Neural crest cell (in vitro differentiated cells): ENCODE data around the gene LIN28A. TPM values are rescaled to one million over a fixed set of nuclear protein-coding genes. Genes with fewer than 3 reads are reported as not detected.
A peak's percentile ranks its signal among the peaks of the same experiment; 100 is the strongest.

Source experiments
- DNase-seq: peaks from one replicate; pipeline ENCODE4 v3.0.0; 2021; ENCODE audit warnings: low read depth, mixed read lengths, low spot score
- H3K27ac Mint-ChIP-seq: one replicate; pipeline ENCODE4 v1.8.0; 2021; ENCODE audit warnings: mild to moderate bottlenecking, mixed read lengths; ENCODE audit not compliant: unreplicated experiment
- H3K27me3 Mint-ChIP-seq: 2 replicates; pipeline ENCODE4 v1.8.0; 2021; ENCODE audit warnings: low read depth, mild to moderate bottlenecking, mixed read lengths
- H3K36me3 Mint-ChIP-seq: 2 replicates; pipeline ENCODE4 v1.8.0; 2021; ENCODE audit warnings: low read depth, mild to moderate bottlenecking, mixed read lengths
- H3K4me1 Mint-ChIP-seq: 2 replicates; pipeline ENCODE4 v1.8.0; 2021; ENCODE audit warnings: mixed read lengths
- H3K4me3 Mint-ChIP-seq: one replicate; pipeline ENCODE4 v1.8.0; 2021; ENCODE audit warnings: mild to moderate bottlenecking, mixed read lengths
- H3K9me3 Mint-ChIP-seq: 2 replicates; pipeline ENCODE4 v1.8.0; 2021; ENCODE audit warnings: mixed read lengths
- total RNA-seq: library from RNA; stranded (reverse); gene quantifications from 2 replicates; pipeline ENCODE4 v1.2.1, GENCODE V29; 2021
- TF ChIP-seq, protein P1 (sequence below): fragments of 200-600 bp; sonication (generic); conservative IDR thresholded peaks from 2 replicates; pipeline ENCODE4 v1.5.0; 2021; ENCODE audit warnings: antibody characterized with exemption, mild to moderate bottlenecking

The LIN28A gene
- total RNA-seq, 1 donor from 2014 or later = 445 TPM

DNA sequence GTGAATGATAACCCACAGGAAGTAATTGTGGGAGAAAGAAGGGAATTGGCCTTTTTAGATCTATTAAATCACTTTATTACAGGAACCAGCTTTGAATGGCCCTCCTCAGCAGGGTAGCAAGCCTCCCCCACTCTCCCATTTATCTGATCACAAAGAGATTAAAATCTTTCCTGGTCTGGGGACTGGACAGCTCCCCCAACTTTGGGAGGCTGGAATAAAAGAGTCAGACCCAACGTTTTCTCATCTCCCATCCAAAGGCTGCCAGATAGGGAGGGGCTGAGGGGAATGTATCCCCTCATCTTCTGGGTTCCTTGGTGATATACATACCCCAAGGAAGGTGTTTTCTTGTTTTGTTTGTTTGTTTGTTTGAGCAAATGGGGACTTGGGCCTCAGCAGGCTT lies 2.4 kb downstream of the LIN28A start:
- H3K4me1 Mint-ChIP-seq = peaks cover 77% of the 10 kb centered on the region
- no peak for DNase-seq
- peaks cover 17% of the 10 kb centered on the region for H3K27me3 Mint-ChIP-seq
- TF ChIP-seq, protein P1, sequence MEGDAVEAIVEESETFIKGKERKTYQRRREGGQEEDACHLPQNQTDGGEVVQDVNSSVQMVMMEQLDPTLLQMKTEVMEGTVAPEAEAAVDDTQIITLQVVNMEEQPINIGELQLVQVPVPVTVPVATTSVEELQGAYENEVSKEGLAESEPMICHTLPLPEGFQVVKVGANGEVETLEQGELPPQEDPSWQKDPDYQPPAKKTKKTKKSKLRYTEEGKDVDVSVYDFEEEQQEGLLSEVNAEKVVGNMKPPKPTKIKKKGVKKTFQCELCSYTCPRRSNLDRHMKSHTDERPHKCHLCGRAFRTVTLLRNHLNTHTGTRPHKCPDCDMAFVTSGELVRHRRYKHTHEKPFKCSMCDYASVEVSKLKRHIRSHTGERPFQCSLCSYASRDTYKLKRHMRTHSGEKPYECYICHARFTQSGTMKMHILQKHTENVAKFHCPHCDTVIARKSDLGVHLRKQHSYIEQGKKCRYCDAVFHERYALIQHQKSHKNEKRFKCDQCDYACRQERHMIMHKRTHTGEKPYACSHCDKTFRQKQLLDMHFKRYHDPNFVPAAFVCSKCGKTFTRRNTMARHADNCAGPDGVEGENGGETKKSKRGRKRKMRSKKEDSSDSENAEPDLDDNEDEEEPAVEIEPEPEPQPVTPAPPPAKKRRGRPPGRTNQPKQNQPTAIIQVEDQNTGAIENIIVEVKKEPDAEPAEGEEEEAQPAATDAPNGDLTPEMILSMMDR = no peak
- no peaks in the 10 kb centered on the region for H3K9me3 Mint-ChIP-seq
- H3K36me3 Mint-ChIP-seq = peaks cover 23% of the 10 kb centered on the region
- peak overlapping the region; percentile 68 for H3K27ac Mint-ChIP-seq
- peak overlapping the region; percentile 98 for H3K4me3 Mint-ChIP-seq

DNA sequence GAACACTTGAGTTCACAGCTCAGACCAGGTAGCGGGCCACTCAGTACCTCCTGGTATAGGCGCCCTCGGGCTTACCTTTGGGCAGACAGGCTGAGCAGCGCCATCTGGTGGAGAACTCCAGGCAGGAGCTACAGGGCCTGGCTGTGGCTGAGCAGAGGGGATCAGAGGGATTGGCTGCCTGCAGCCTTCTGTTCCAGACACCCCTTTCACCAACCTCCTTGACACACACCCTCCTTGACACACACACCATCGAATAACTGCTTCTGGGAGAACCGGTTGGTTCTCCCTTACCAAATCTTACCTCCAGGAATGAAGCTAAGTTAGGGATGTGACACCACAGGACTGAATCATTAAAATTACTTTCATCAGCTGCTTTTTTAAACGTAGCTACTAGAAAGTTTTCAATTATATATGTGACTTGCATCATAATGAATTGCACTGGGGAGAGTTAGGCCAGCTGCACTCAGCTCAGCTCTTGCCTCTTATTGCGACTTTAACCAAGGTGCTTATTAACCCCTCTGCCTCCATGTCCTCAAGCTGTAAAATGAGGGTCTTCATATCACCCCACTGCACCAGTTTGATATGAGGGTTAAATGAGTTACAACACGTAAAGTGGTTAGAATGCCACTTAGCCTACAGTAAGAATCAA lies 6.6 kb downstream of the LIN28A start:
- peaks cover 86% of the 10 kb centered on the region for H3K4me1 Mint-ChIP-seq
- DNase-seq = peak; percentile 90
- no peak overlapping the region for H3K27ac Mint-ChIP-seq
- peak overlapping the region; percentile 78 for H3K4me3 Mint-ChIP-seq
- peaks cover 2% of the 10 kb centered on the region for H3K27me3 Mint-ChIP-seq
- no peaks in the 10 kb centered on the region for H3K9me3 Mint-ChIP-seq
- TF ChIP-seq, protein P1 = peak; percentile 97
- H3K36me3 Mint-ChIP-seq = peaks cover 23% of the 10 kb centered on the region

DNA sequence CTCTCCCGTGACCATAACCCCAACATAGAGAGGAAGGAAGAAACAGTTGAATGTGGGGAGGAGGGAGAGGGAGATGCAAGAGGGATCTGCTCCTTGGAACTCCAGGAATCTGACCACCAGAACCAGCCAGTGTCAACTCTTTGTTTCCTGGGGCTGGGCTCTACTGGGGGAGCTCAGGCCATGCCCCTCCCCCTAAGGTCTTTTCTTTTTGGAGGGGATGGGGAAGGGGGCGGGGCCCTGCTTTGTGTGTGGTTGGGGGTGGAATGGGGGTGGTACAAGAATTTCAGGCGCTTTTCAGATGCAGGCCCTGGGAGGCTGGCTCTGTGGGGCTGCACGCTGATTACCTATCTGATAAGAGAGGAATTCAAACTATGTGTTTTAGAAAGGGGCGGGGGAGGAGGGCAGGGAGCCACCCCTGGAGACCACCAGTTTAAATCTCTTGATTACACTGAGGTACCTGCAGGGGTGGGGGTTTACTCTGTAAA lies 8.3 kb downstream of the LIN28A start:
- TF ChIP-seq, protein P1 = no peak
- H3K9me3 Mint-ChIP-seq = no peaks in the 10 kb centered on the region
- peaks cover 12% of the 10 kb centered on the region for H3K36me3 Mint-ChIP-seq
- H3K27ac Mint-ChIP-seq = peak overlapping the region; percentile 79
- peak overlapping the region; percentile 78 for H3K4me3 Mint-ChIP-seq
- H3K4me1 Mint-ChIP-seq = peaks cover 75% of the 10 kb centered on the region
- no peak for DNase-seq
- no peaks in the 10 kb centered on the region for H3K27me3 Mint-ChIP-seq

DNA sequence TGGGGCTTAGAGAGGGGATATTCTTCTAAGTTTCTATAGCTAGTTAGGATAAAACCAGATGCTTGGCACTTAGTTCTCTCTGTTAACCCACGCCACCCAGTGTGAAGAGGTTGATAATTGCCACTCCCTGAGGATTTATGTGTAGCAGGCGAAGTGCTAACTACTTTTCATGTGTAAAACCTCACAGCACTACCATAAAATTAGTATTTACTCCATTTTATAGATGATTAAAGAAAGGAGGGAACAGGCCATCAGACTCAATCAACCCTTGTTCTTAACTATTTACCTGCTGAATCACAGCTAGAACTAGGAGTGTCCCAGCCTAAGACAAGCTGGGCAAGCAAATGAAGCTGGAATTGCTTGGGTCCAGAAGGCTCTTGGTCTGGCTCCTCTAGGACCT lies 8.9 kb downstream of the LIN28A start:
- H3K9me3 Mint-ChIP-seq = no peaks in the 10 kb centered on the region
- no peaks in the 10 kb centered on the region for H3K27me3 Mint-ChIP-seq
- no peak for DNase-seq
- peaks cover 69% of the 10 kb centered on the region for H3K4me1 Mint-ChIP-seq
- peaks cover 7% of the 10 kb centered on the region for H3K36me3 Mint-ChIP-seq
- peak overlapping the region; percentile 78 for H3K4me3 Mint-ChIP-seq
- peak overlapping the region; percentile 57 for H3K27ac Mint-ChIP-seq
- TF ChIP-seq, protein P1 = no peak

DNA sequence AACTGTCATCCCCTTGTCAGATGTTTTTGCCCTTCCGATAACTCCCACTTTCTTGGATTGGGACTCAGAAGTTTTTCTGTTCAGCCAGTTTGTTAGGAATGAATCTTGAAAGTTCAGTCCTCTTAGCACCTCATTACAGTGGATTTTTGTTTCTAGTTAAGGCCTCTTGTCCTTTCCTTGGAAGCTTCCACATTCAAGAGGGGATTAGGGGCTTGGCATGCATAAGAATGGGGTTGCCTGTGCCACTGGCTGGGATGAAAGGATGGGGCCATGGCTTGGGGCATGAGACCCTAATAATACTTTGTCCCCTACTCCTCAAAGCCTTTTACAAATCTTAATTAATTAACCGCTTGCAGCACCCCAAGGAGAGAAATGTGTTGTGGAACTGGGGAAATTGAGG lies 19.1 kb downstream of the LIN28A start:
- Mint-ChIP-seq H3K4me1 (peaks cover 29% of the 10 kb centered on the region), H3K27me3 (no peaks in the 10 kb centered on the region), H3K4me3 (peak overlapping the region; percentile 63), H3K27ac (no peak overlapping the region), H3K36me3 (peaks cover 32% of the 10 kb centered on the region), H3K9me3 (no peaks in the 10 kb centered on the region)
- TF ChIP-seq, protein P1 = no peak
- DNase-seq = no peak
